Measurements from ENCODE around the gene LIPI. TPM values are rescaled to one million over a fixed set of nuclear protein-coding genes. Genes with fewer than 3 reads are reported as not detected.

Gene LIPI
- total and polyA plus RNA-seq, 2 experiments from 2014 or later: not detected

GRCh38 chr21:14121719-14122118, 89.0 kb downstream of the LIPI start:
- Mint-ChIP-seq H3K36me3 (ENCODE audit: low read depth) (no peaks in the 10 kb centered on the region), H3K4me3 (no peak overlapping the region), H3K27ac (no peak overlapping the region), H3K9me3 (no peaks in the 10 kb centered on the region), H3K4me1 (peaks cover 5% of the 10 kb centered on the region; the same call in 2 of the 3 replicates), H3K27me3 (ENCODE audit: insufficient read depth, low read depth, poor library complexity) (no peaks in the 10 kb centered on the region)
- no peaks in the 10 kb centered on the region for H3K4me1 ChIP-seq (ENCODE audit: insufficient read depth)
- no peak for ATAC-seq
- TF ChIP-seq CREB1 (CRISPR knock-in tag; IDR thresholded peaks at IDR 0.05; ENCODE audit: low read depth) (no peak), EZH2 (IDR thresholded peaks at IDR 0.05; ENCODE audit: low read depth, unreplicated experiment) (no peak), POLR2AphosphoS5 (IDR thresholded peaks at IDR 0.05; ENCODE audit: low read depth) (no peak), ZNF331 (CRISPR knock-in tag; IDR thresholded peaks at IDR 0.05; ENCODE audit: low read depth) (no peak), REST (IDR thresholded peaks at IDR 0.05; ENCODE audit: unreplicated experiment) (no peak), ETS1 (IDR thresholded peaks at IDR 0.05) (no peak), ZNF114 (CRISPR knock-in tag; IDR thresholded peaks at IDR 0.05) (no peak), EZH2phosphoT487 (IDR thresholded peaks at IDR 0.05; ENCODE audit: unreplicated experiment) (no peak), STAT1 (IDR thresholded peaks at IDR 0.05; ENCODE audit: unreplicated experiment) (no peak), JUNB (IDR thresholded peaks at IDR 0.05; ENCODE audit: unreplicated experiment) (no peak), ZNF462 (CRISPR knock-in tag; IDR thresholded peaks at IDR 0.05) (no peak), CTCF (conservative IDR thresholded peaks at IDR 0.05; ENCODE audit: low read depth in 2 of 2) (no peak), NANOG (IDR thresholded peaks at IDR 0.05; ENCODE audit: borderline replicate concordance) (no peak)
- DNase-seq (ENCODE audit: low spot score): no peak
- H3F3A ChIP-seq (replicated peaks; ENCODE audit: low read depth): no peaks in the 10 kb centered on the region
- H3K36me3 ChIP-seq (ENCODE audit: insufficient read depth): no peaks in the 10 kb centered on the region
- H3K27me3 ChIP-seq (ENCODE audit: insufficient read depth): no peaks in the 10 kb centered on the region
- no peak overlapping the region for H3K4me2 ChIP-seq
- no peak overlapping the region for H3K4me3 ChIP-seq
- no peaks in the 10 kb centered on the region for H3K79me2 ChIP-seq (replicated peaks; ENCODE audit: insufficient read depth)
- no peak overlapping the region for H3K27ac ChIP-seq (ENCODE audit: low read depth)
- no peaks in the 10 kb centered on the region for H4K20me1 ChIP-seq (replicated peaks; ENCODE audit: insufficient read depth)
- no peaks in the 10 kb centered on the region for H3K9me2 ChIP-seq (ENCODE audit: insufficient read depth)
- H2AFZ ChIP-seq: no peak overlapping the region

Data from GM23338 (cell line).